Activated CD4-positive, alpha-beta T cell treated with anti-CD3 and anti-CD28 coated beads for 4 hours (primary cell): ENCODE measurements around the gene EVC2.

ENCODE experiments used
- DNase-seq, 2 donors: peaks; one replicate each; pipeline ENCODE4 v3.0.0-alpha.2; 2020

The EVC2 gene

DNA sequence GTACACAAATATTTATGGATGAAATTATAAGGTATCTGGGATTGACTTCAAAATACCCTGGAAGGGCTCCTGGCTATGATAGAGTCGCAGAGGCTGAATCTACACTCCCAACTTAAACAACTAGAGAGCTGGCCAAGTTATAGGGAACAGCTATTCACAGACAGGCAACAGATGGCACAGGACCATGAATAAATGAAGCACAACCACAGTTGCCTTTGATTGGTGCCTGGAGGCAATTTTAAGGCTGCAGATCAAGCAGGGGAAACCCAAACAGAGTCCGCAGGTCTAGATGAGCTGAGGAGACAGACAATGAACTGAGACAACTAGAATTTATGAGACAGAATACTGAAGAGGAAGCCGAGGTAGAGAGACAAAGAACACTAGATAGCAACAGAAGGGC is 155.9 kb downstream of the EVC2 start:
- DNase-seq, result no peak

- DNase-seq, result no peak
Observed at GRCh38 chr4:5547651-5548249, 160.6 kb downstream of the EVC2 start.

- DNase-seq, result no peak
Observed at GRCh38 chr4:5545271-5545670, 163.1 kb downstream of the EVC2 start.

GRCh38 chr4:5544762-5545161 is 163.6 kb downstream of the EVC2 start:
- DNase-seq, result no peak

DNA sequence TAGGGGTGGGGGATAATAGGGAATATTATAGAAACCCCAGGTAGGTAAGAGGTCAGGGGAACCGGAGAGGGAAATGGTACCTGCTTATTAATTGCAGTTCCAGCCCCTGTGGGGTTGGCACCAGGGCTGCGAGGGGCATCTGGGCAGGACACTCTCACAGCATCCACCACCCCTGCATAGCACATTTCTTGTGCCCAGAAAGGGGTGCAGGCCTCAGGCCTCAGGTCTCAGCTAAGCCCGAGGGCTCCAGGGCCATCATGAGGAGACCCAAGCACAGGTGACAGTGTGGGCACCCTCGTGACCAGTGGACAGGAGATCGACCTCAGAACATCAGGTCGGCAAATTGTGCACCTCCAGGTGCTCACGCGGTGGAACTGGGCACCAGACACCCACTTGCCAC is 164.7 kb downstream of the EVC2 start:
- no peak for DNase-seq

DNA sequence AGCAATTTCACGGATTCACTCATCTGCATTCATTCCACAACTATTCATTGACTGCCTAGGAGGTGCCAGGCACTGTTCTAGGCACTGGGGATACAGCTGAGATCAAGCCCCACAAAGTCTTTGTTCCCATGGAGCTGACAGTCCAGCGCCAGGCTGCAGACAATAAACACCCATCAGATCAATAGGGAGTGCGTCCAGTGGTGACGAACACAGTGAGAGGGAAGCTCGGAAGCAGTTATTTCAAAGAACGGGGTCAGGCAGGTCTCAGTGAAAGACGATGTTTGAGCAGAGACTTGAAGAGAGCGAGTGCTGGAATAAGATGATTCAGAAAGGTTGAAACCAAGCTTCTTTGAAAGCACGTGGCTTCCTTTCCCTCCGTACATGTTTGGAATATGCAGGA is 167.2 kb downstream of the EVC2 start:
- no peak for DNase-seq

- no peak for DNase-seq
Observed at GRCh38 chr4:5539584-5539983, 168.8 kb downstream of the EVC2 start.

GRCh38 chr4:5532100-5532499 is 176.3 kb downstream of the EVC2 start:
- no peak for DNase-seq

GRCh38 chr4:5528031-5528436 is 180.3 kb downstream of the EVC2 start:
- no peak for DNase-seq

GRCh38 chr4:5527211-5527610 is 181.1 kb downstream of the EVC2 start:
- DNase-seq, result no peak

GRCh38 chr4:5526080-5526846 is 182.1 kb downstream of the EVC2 start:
- no peak for DNase-seq

GRCh38 chr4:5524446-5525299 is 183.7 kb downstream of the EVC2 start:
- DNase-seq, result no peak

DNA sequence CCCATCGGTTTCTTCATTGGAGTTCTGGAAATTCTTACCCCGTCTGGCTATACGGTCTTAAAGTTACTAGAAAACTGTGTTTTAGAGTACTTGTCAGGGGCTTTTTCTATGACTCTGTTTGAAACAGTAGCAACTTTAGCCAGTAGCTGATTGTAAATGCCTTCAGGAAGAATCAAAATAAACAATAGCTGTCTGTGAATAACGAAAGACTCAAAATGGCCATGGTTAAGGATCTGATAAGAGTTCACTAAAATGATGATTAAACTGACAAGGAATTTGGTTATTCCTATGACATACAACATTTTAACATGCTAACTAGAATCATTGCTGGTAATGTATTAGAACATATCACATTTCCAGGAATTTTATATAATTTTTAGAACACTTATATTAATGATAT is 191.0 kb downstream of the EVC2 start:
- DNase-seq, result no peak

DNA sequence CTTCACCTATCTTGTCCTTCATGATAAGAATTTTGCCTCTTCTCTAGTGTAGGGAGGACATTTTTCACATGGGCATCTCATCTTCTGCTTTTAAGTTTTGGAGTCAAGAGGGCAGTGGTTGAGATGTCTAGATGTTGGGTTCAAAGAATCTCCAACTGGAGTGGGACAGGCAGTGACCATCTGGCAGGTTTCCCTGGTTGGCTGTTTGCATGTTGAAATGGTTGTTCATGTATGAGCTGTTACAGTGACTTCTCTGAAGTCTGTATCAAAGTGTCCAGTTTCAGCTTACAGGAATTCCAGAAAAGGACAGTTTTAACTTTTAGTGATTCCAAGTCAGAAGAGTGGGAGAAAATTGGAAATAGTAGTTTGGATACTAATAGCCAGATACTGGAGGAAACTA is 192.7 kb downstream of the EVC2 start:
- no peak for DNase-seq
